ENCODE data around the gene MS4A6E.
"Not testable (repeated sequence)": the region's sequence is repeated elsewhere in the genome, so short reads cannot be mapped to it uniquely, and the experiment has no call there.

Gene MS4A6E

DNA sequence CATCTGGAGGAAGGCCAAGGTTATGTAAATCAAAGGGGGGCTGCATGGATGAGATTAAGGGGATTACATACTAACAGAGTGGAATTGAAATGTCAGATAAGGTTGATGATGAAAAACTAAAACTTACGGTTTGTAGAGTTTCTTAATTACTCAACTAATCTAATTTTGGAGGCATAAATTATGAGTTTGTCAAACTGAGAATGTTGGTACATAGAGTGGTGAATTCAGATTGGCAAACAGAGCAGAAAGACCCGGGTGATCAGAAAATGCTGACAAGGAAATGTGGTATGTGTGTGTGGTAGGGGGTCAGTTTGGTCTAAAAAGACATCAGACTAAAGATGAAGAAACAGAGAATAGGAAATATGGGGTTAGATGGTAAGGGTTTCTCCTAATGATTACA, 11.0 kb downstream of the MS4A6E start:
- no peak for DNase-seq

DNA sequence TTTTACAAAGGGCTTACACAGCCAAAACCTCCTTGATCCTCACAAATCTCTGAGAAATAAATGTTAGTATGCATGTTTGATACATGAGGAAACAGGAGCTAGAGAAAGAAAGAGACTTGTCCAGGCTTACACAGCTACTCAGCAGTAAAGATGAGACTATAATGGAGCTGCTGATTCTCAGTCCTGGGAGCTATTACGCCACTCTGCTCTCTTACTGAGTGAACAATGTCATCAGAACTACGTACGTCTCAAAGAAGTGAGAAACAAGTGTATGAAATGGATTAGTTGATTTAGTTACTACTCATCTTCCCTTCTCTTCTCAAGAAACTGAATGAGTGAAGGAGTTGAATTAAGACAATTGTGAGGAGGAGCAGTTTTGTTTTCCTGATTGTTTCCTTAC, 12.3 kb downstream of the MS4A6E start:
- no peak for DNase-seq

DNA sequence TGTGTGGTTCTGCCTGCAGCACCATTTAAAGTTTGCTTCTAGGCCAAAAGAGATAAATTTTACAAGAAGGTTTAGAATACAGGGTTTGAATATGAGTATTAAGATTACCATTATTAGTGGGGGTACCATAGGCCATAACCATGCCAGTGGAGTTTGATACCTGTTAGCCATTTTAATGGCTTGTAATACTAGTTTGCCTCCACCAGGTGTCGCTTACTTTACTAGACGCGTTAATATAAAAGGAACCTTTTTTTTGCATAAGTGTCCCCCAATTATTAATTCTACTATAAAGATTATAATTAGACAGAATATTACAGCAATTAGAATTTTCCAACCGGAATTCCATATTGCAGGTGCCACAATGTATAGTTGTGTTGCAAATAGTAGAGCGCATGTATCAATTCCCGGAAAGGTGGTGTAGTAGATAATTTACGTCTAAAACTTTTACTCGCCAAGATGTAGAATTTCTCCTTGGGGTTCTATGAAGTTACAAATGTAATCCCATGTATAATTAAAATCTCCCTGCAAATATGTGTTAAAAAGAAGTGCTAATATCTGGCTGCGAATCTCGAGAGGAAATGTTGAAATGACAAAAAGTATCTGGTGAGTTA, 16.1 kb downstream of the MS4A6E start:
- peak in 1 of 2 experiments; percentile 11 for DNase-seq

DNA sequence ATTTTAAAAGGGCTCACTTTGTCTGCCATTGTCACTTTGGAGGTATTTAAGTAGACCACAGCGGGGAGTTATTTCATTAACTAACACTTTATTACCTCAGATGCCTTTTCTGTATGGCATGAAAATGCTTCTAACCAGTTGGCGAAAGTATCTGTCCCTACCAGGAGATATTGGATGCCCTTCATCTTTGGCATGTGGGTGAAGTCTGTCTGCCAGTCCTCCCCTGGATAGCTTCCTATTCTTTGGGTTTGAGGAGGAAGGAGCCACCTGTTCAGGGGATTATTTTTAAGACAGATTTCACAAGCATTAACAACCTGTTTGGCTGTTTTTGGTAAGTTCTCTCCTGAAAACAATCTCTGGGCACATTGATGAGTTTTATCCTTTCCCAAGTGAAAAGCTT, 17.1 kb downstream of the MS4A6E start:
- peak in 1 of 2 experiments; percentile 5 for DNase-seq

DNA sequence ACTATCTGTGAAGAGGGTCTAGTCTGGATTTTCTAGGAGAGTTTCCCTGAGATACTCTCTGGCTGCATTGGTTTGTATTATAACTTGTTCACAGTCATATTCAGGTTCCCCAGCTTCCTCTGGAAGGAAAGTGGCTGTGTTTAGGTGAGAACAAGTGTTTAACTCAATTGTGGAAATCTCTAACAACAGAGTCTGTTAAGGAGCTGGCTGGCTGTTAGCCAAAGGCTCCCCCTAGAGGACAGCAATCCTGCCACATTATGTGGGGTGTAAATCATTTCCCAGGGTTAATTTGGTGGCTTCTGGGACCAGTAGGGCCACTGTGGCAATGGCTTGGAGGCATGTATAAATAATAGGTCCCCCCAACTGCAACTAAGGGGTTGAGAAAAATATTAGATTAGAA, 18.4 kb downstream of the MS4A6E start:
- DNase-seq, result peak in 1 of 2 experiments; percentile 7

- DNase-seq, result no peak
Measured at GRCh38 chr11:60347084-60347797, 20.2 kb downstream of the MS4A6E start.

GRCh38 chr11:60348116-60348515, 21.1 kb downstream of the MS4A6E start:
- DNase-seq, result no peak

DNA sequence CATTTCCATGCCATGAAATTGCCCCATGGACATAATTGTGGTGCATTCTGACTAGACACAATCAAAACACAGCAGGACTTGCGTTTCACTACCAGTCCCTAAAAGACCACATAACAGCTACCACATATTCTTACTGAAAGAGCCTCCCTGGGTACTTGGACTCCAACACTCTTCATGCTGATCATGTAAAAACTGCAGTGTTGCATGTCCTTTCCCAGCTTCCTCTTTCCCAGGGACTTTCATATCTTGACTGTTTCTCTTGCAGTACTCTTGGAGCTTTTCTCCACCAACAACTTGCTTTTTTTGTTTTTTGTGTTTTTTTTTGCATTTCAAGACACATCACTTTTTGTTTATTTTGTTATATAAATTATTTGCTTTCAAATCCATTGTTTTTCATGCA, 22.9 kb downstream of the MS4A6E start:
- DNase-seq, result no peak

- no peak for DNase-seq
Measured at GRCh38 chr11:60357771-60358170, 30.7 kb downstream of the MS4A6E start.

DNA sequence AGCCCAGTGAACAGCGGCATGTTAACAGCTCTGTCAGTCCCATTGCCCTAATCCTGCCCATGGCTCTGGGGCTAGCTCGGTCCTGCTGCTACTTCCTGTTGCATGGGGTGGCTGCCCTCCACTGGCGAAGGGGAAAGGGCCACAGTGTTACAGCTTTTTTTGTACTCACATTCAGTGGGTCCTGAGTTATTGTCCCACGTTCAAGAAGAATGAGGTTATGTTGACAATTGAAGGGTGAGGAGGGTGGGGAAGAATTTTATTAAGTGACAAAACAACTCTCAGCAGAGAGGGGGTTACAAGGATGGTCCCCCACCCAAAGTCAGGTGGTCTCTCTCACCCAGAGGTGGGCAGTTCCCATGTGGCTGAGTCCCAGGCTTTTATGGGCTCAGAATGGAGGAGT, 33.6 kb downstream of the MS4A6E start:
- DNase-seq, result no peak

DNA sequence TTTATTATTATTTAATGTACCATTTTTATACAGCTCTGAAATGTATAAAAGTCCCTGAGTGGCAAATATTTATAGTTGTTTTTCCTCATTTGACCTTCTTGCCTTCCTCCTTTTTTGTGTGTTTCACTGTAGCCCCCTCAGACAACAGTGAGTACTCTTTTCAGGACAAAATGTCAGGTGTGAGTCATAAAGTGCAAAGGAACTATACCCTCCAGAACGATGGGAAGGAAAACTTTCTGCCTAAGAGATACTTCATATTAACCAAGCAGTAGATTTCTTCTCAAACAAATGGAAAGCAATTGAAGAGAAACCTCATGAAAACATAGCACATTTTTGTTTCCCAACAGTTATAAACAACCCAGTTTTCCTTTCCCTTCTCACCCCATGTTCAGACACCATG, 35.2 kb downstream of the MS4A6E start:
- no peak for DNase-seq

- peak in 1 of 2 experiments; percentile 57 for DNase-seq
Measured at GRCh38 chr11:60363542-60364470, 36.8 kb downstream of the MS4A6E start.

- not testable (repeated sequence) for DNase-seq
Measured at GRCh38 chr11:60366262-60366904, 39.3 kb downstream of the MS4A6E start.

DNA sequence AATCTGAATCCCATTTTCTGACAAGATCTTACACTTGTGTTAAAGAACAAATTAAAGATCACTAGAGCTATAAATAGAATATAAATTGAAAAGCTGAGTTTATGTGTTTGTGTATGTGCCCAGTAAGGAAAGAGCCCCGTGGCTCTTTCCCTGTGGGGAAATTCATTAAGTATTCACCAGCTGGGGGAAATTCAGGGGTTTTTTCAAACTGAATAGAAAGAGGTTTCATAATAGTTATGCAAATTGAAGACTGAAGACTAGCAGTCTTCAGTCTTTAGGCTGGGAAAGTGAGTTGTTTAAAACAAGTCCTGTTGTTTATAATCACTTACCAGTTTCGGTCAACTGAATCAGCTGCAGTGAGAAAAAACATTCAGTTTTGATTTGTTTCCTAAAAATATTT, 40.0 kb downstream of the MS4A6E start:
- DNase-seq, result no peak

- no peak for DNase-seq
Measured at GRCh38 chr11:60367896-60368295, 40.8 kb downstream of the MS4A6E start.

GRCh38 chr11:60370252-60370810, 43.3 kb downstream of the MS4A6E start:
- DNase-seq, result no peak

DNA sequence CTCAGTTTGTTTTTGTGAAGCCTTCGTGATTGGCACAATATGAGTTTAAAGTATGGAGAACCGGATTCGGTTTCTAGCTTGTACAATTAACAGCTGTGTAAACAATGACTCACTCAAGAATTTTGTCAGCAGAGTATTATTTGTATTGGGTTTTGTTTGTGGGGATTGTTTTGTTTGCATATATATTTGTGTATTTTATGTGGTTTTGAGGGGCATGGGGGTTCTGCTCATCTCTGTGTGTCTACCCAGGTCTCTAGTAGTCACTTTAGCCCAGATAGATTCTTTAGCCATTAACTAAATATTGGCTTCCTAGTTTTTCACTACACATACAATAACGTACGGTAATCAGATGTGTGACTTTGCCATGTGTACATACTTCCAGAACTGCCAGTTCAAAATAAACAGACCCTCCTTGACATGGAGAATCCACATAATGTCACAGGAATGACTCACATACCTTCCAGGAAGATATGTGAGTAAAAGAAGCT, 43.8 kb downstream of the MS4A6E start:
- no peak for DNase-seq

DNA sequence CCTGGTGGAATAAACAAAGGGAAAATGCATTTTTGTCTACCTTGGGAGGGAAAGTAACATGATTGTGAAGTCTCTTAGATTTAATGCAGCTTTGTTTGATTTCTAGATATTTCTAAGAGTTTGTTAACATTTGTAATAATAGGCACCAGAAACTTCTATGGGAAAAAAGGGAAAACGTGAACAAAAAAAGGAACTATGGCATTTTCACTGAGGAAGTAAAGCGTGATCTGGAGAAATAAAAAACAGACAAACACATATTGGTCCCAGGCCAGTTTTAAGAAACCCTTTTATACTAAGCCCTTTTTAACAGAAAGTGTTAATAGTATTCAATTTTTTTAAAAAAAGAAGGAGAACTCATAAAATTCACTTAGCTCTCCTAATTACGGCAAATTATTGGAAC, 44.3 kb downstream of the MS4A6E start:
- DNase-seq, result no peak

GRCh38 chr11:60371854-60372253, 44.8 kb downstream of the MS4A6E start:
- DNase-seq, result no peak

GRCh38 chr11:60372767-60373166, 45.7 kb downstream of the MS4A6E start:
- DNase-seq, result no peak

DNA sequence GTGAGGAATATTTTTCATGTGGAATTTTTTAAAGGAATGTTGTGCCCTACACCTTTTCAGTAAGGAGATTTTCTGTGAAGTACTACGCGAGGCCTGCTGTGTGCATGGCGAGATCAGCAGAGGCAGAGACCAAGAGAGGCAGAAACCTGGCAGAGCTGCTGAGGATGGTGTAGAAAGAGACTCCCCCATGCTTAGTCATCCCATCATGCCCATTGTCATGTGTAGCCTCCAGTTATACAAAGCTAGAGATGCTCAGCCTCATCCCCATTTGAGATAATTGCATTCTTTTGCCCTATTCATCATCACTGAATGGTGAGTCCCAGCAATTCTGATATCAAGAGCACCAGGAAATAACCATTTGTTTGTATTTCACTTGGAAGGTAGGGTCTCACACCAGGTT, 48.3 kb downstream of the MS4A6E start:
- no peak for DNase-seq

DNA sequence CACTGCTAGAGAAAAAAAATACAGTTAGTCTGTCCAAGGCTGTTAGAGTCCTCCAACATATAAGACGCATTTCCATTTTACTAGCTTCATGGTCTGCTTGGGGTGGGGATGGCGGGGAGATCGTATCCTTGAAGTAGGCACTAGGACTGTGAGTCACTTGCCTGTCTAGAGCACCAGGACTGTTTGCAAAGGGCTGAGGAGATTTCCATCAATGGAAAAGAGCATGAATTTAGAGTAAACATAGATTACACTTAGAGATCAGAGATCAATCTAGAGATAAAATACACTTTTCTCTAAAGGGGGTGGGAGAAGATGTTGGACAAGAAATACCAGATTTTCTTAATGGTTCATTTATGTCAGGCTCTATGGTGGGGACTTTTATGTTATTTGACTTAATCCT, 49.5 kb downstream of the MS4A6E start:
- no peak for DNase-seq
